Natural killer cell (primary cell): ENCODE data around the gene OPRM1. TPM values are rescaled to one million over a fixed set of nuclear protein-coding genes. Genes with fewer than 3 reads are reported as not detected.

Source experiments
- ATAC-seq, 3 donors: fragments of 150-1000 bp in 2 of 3; fragments of 200-7000 bp in 1 of 3; cut with Tn5 transposase; 1 replicate in 1 of 3; 2 replicates in 2 of 3; pipeline ENCODE4 v1.10.0; 2021; ENCODE audit warnings: mild to moderate bottlenecking in 2 of 3, moderate library complexity in 2 of 3
- DNase-seq, 2 donors: peaks; one replicate each; pipeline versions ENCODE4 v3.0.0 to v3.0.0-alpha.2; 2013 to 2021; ENCODE audit warnings: mixed read lengths in 1 of 2
- H3K27ac ChIP-seq: one replicate; pipeline ENCODE4 v1.5.1; 2013; ENCODE audit warnings: mild to moderate bottlenecking, low read length
- H3K27me3 ChIP-seq: one replicate; pipeline ENCODE4 v1.6.1; 2013; ENCODE audit warnings: low read length; ENCODE audit not compliant: control insufficient read depth, insufficient read depth
- H3K36me3 ChIP-seq: one replicate; pipeline ENCODE4 v1.6.1; 2013; ENCODE audit warnings: low read length; ENCODE audit not compliant: control insufficient read depth, insufficient read depth
- H3K4me1 ChIP-seq: one replicate; pipeline ENCODE4 v1.6.1; 2013; ENCODE audit warnings: low read length; ENCODE audit not compliant: control insufficient read depth, insufficient read depth
- H3K4me3 ChIP-seq: one replicate; pipeline ENCODE4 v1.5.1; 2013; ENCODE audit warnings: low read length
- H3K9me3 ChIP-seq: one replicate; pipeline ENCODE4 v1.6.1; 2013; ENCODE audit warnings: low read length; ENCODE audit not compliant: control insufficient read depth, insufficient read depth
- H3K27ac Mint-ChIP-seq, 2 donors: one replicate each; pipeline ENCODE4 v1.8.0; 2022; ENCODE audit warnings: mild to moderate bottlenecking in 2 of 2, mixed read lengths in 2 of 2, moderate library complexity in 1 of 2
- H3K27me3 Mint-ChIP-seq, 2 donors: one replicate each; pipeline ENCODE4 v1.8.0; 2022; ENCODE audit warnings: low read depth in 2 of 2, mixed read lengths in 2 of 2
- H3K36me3 Mint-ChIP-seq: one replicate; pipeline ENCODE4 v1.8.0; 2022; ENCODE audit warnings: mixed read lengths
- H3K4me1 Mint-ChIP-seq, 2 donors: one replicate each; pipeline ENCODE4 v1.8.0; 2022; ENCODE audit warnings: mixed read lengths in 2 of 2
- H3K4me3 Mint-ChIP-seq: one replicate; pipeline ENCODE4 v1.8.0; 2022; ENCODE audit warnings: mild to moderate bottlenecking, moderate library complexity, mixed read lengths
- H3K9me3 Mint-ChIP-seq, 2 donors: one replicate each; pipeline ENCODE4 v1.8.0; 2022; ENCODE audit warnings: mixed read lengths in 2 of 2
- CTCF ChIP-seq: fragments of 200-600 bp; IDR thresholded peaks from one replicate; pipeline ENCODE4 v1.8.0; 2022; ENCODE audit warnings: antibody characterized with exemption
- WGBS: methylation state at CpG from one replicate; pipeline ENCODE4 v1.1.7; 2013; ENCODE audit warnings: missing lambda C conversion rate; ENCODE audit not compliant: insufficient coverage; 5-methylcytosine and 5-hydroxymethylcytosine counted together
- intact Hi-C: fragments of 100-400 bp; cut with micrococcal nuclease; formaldehyde crosslinking; loops from one replicate; pipeline ENCODE4 v1.14.2; 2022
- total RNA-seq, 4 donors: library from RNA; stranded (reverse); fragments of 120-200 nt in 1 of 4; gene quantifications; one replicate each; pipeline versions ENCODE4 v1.2.3 to v1.2.4, GENCODE V29; 2013 to 2022

OPRM1 gene
- total RNA-seq, 3 donors from 2014 or later (not counting 1 experiment from before 2014, with no cell fraction given), result not detected

DNA sequence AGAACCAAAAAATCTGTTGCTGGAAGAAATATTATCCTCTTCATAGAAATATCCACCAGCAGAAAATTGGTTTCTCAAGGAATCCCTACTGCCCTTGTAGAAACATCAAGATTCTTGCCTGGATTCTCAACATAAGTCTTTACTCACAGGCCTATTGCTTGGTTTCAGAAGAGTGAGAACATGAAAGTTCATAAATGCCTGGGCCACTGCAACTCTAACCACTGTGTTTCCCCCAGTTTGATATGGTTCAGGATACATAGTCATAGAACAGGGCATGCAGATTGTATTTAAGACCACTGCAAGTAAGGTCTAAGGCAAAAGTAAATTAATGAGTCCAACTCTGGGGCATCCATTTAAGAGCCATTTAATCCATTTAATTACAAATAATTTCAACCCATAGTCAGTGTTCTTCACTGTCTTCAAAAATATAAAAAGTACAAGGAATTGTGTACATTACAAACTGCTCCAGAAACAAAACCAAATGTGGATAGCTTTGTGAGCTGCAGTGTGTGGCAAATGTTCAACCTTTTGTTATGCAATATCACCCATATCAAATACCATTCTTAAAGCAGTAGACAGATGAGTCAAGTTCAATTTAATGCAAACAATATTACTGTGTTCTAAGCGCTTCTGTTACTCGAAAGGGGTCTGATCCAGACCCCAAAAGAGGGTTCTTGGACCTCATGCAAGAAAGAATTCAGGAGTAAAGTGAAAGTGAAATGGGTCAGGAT is 83.3 kb downstream of the OPRM1 start:
- peaks cover 6 to 14% of the 10 kb centered on the region in 2 donors for H3K4me1 Mint-ChIP-seq
- Histone ChIP-seq H3K36me3 (no peaks in the 10 kb centered on the region), H3K27ac (no peak overlapping the region), H3K27me3 (no peaks in the 10 kb centered on the region), H3K4me1 (no peaks in the 10 kb centered on the region), H3K9me3 (no peaks in the 10 kb centered on the region), H3K4me3 (no peak overlapping the region)
- H3K27ac Mint-ChIP-seq, result no peak overlapping the region
- WGBS, result 87% methylated on average over 2 of the region's 2 CpGs
- H3K27me3 Mint-ChIP-seq, result peaks cover 0 to 23% of the 10 kb centered on the region in 2 donors
- intact Hi-C loops, result no loop called here
- H3K4me3 Mint-ChIP-seq, result no peak overlapping the region
- ATAC-seq, result no peak
- TF ChIP-seq CTCF, result no peak
- DNase-seq, result no peak
- no peaks in the 10 kb centered on the region for H3K9me3 Mint-ChIP-seq
- no peaks in the 10 kb centered on the region for H3K36me3 Mint-ChIP-seq

- H3K27me3 ChIP-seq, result no peaks in the 10 kb centered on the region
- Mint-ChIP-seq H3K27ac (no peak overlapping the region), H3K27me3 (peaks cover 0 to 19% of the 10 kb centered on the region in 2 donors), H3K36me3 (no peaks in the 10 kb centered on the region), H3K4me1 (peaks cover 6 to 14% of the 10 kb centered on the region in 2 donors), H3K4me3 (no peak overlapping the region), H3K9me3 (no peaks in the 10 kb centered on the region)
- 72% methylated on average over 8 of the region's 8 CpGs for WGBS
- no peaks in the 10 kb centered on the region for H3K4me1 ChIP-seq
- no peak for TF ChIP-seq CTCF
- no peaks in the 10 kb centered on the region for H3K9me3 ChIP-seq
- no peaks in the 10 kb centered on the region for H3K36me3 ChIP-seq
- H3K27ac ChIP-seq, result no peak overlapping the region
- intact Hi-C loops, result no loop called here
- no peak for DNase-seq
- ATAC-seq, result no peak
- no peak overlapping the region for H3K4me3 ChIP-seq
These were observed 84.3 kb downstream of the OPRM1 start for GRCh38 chr6:154123155-154123956.

GRCh38 chr6:154125421-154125820 is 86.4 kb downstream of the OPRM1 start:
- Mint-ChIP-seq H3K4me3 (no peak overlapping the region), H3K9me3 (no peaks in the 10 kb centered on the region), H3K36me3 (no peaks in the 10 kb centered on the region), H3K27ac (no peak overlapping the region), H3K4me1 (peaks cover 6 to 14% of the 10 kb centered on the region in 2 donors), H3K27me3 (peaks cover 0 to 8% of the 10 kb centered on the region in 2 donors)
- intact Hi-C loops, result no loop called here
- no peaks in the 10 kb centered on the region for H3K36me3 ChIP-seq
- no CpG with 5 or more reads among the region's 2 CpGs for WGBS
- no peaks in the 10 kb centered on the region for H3K4me1 ChIP-seq
- H3K27ac ChIP-seq, result no peak overlapping the region
- ATAC-seq (no peak), DNase-seq (no peak)
- no peak overlapping the region for H3K4me3 ChIP-seq
- H3K9me3 ChIP-seq, result no peaks in the 10 kb centered on the region
- H3K27me3 ChIP-seq, result no peaks in the 10 kb centered on the region
- no peak for TF ChIP-seq CTCF
